HepG2 (cell line): ENCODE data around the gene ANO4. TPM values are rescaled to one million over a fixed set of nuclear protein-coding genes. Genes with fewer than 3 reads are reported as not detected.

Experiments used
- ATAC-seq: fragments of 200-7000 bp; cut with Tn5 transposase; 3 replicates; pipeline ENCODE4 v1.9.1; 2020; ENCODE audit warnings: mild to moderate bottlenecking, moderate library complexity
- BruUV-seq: library from RNA; stranded (reverse); fragments of 400-500 nt; replicated peaks from 2 replicates; lab custom pipeline; 2021; lab: Mats Ljungman, UMichigan
- CTCF ChIA-PET: fragments of 300-600 bp; formaldehyde crosslinking; extraction: SDS; loops from one replicate; lab custom pipeline; 2021; ENCODE audit warnings: low total read pairs, inconsistent platforms, low intra/inter-chr PET ratio; lab: Yijun Ruan, JAX
- POLR2A ChIA-PET: fragments of 350-600 bp; sonication (Branson Sonifier 250); formaldehyde crosslinking; loops from one replicate; lab custom pipeline; 2020; ENCODE audit warnings: antibody characterized with exemption, inconsistent platforms; lab: Yijun Ruan, JAX
- DNase-seq: peaks from one replicate; pipeline ENCODE4 v3.0.0-alpha.2; 2015; ENCODE audit warnings: low spot score
- FAIRE-seq: peaks from 3 replicates; lab custom pipeline; 2011; peaks lifted over from hg19 to GRCh38; lab: Jason Lieb, UNC
- H2AFZ ChIP-seq: one replicate; pipeline ENCODE4 v1.6.1; 2011; ENCODE audit warnings: low read length, inconsistent platforms
- H3K27ac ChIP-seq: fragments of 300-600 bp; 3 replicates; pipeline ENCODE4 v1.8.0; 2011; ENCODE audit warnings: mixed run types, mild to moderate bottlenecking, mixed read lengths, low read length, inconsistent platforms; ENCODE audit not compliant: insufficient read depth; ENCODE audit errors: extremely low read length
- H3K27me3 ChIP-seq, 2 experiments: fragments of 200-600 bp in 1 of 2; 2 replicates in 1 of 2; 3 replicates in 1 of 2; pipeline versions ENCODE4 v1.6.0 to v1.8.0; 2011; ENCODE audit warnings: low read length in 2 of 2, mild to moderate bottlenecking in 2 of 2, moderate library complexity in 2 of 2, inconsistent platforms in 1 of 2; ENCODE audit not compliant: insufficient read depth in 2 of 2, control insufficient read depth in 1 of 2
- H3K36me3 ChIP-seq, 2 experiments: fragments of 200-600 bp in 1 of 2; replicated peaks in 1 of 2; 2 replicates in 1 of 2; 3 replicates in 1 of 2; pipeline versions ENCODE4 v1.5.1 to v1.8.0; 2011; ENCODE audit warnings: low read length in 2 of 2, inconsistent platforms in 1 of 2; ENCODE audit not compliant: insufficient read depth in 2 of 2, control insufficient read depth in 1 of 2
- H3K4me1 ChIP-seq: 2 replicates; pipeline ENCODE4 v1.5.1; 2012; ENCODE audit warnings: low read length, inconsistent platforms; ENCODE audit not compliant: insufficient read depth
- H3K4me2 ChIP-seq: 2 replicates; pipeline ENCODE4 v1.6.0; 2011; ENCODE audit warnings: low read depth, low read length, inconsistent platforms
- H3K4me3 ChIP-seq, 3 experiments: fragments of 200-600 bp in 1 of 3; sonication (generic), shearing (Covaris generic) in 1 of 3; replicated peaks in 1 of 3; 2 replicates each; pipeline ENCODE4 v1.5.1; 2011 to 2016; ENCODE audit warnings: low read length in 3 of 3, inconsistent platforms in 2 of 3, low read depth in 2 of 3, mild to moderate bottlenecking in 2 of 3, control low read depth in 1 of 3, mixed read lengths in 1 of 3; ENCODE audit not compliant: insufficient read depth in 1 of 3
- H3K79me2 ChIP-seq: one replicate; pipeline ENCODE4 v1.6.1; 2011; ENCODE audit warnings: low read length, inconsistent platforms; ENCODE audit not compliant: insufficient read depth
- H3K9ac ChIP-seq: 2 replicates; pipeline ENCODE4 v1.6.0; 2011; ENCODE audit warnings: mild to moderate bottlenecking, low read depth, low read length, inconsistent platforms; ENCODE audit not compliant: insufficient read depth
- H3K9me3 ChIP-seq: 2 replicates; pipeline ENCODE4 v1.5.1; 2012; ENCODE audit warnings: mild to moderate bottlenecking, low read length
- H4K20me1 ChIP-seq: 2 replicates; pipeline ENCODE4 v1.6.0; 2011; ENCODE audit warnings: inconsistent platforms, mild to moderate bottlenecking, low read length, moderate library complexity; ENCODE audit not compliant: insufficient read depth
- CCDC6 ChIP-seq: sonication (generic); formaldehyde crosslinking; IDR thresholded peaks from 2 replicates; pipeline ENCODE4 v1.8.1; 2022; ENCODE audit warnings: mild to moderate bottlenecking, missing genetic modification reagents, moderate library complexity
- CEBPG ChIP-seq: IDR thresholded peaks from 2 replicates; pipeline ENCODE4 v1.6.1; 2016
- IRF2 ChIP-seq: IDR thresholded peaks from 2 replicates; pipeline ENCODE4 v1.6.1; 2018; ENCODE audit warnings: missing genetic modification reagents, missing compliant biosample characterization
- MAFF ChIP-seq: IDR thresholded peaks from 2 replicates; pipeline ENCODE4 v1.6.1; 2011; ENCODE audit warnings: low read depth, low read length, improper control_type of control experiment
- MAFK ChIP-seq, 2 experiments: IDR thresholded peaks in 1 of 2; conservative IDR thresholded peaks in 1 of 2; 2 replicates each; pipeline ENCODE4 v1.6.1; 2011; ENCODE audit warnings: improper control_type of control experiment in 2 of 2, low read length in 2 of 2
- SRSF9 ChIP-seq: fragments of 200-400 bp; formaldehyde crosslinking; IDR thresholded peaks from 2 replicates; pipeline ENCODE4 v1.6.1; 2018; ENCODE audit warnings: borderline replicate concordance, mild to moderate bottlenecking, low read depth, low read length; ENCODE audit not compliant: insufficient read depth, poor library complexity, severe bottlenecking
- ZFYVE20 ChIP-seq: sonication (generic); formaldehyde crosslinking; IDR thresholded peaks from 2 replicates; pipeline ENCODE4 v1.8.0; 2023; ENCODE audit warnings: low read depth, mild to moderate bottlenecking, moderate library complexity, missing genetic modification reagents, borderline replicate concordance
- ZNF607 ChIP-seq: sonication (generic); formaldehyde crosslinking; IDR thresholded peaks from 2 replicates; pipeline ENCODE4 v1.5.1; 2020; ENCODE audit warnings: missing genetic modification reagents, mild to moderate bottlenecking, borderline replicate concordance
- WGBS: methylation state at CpG from one replicate; pipeline ENCODE4 v1.1.6; 2017; ENCODE audit warnings: low lambda C conversion rate; 5-methylcytosine and 5-hydroxymethylcytosine counted together
- in situ Hi-C: cut with HindIII; loops from 2 replicates; pipeline ENCODE4 v1.10.0; 2017; ENCODE audit warnings: low pct_unique_long_range_greater_than_20kb; ENCODE audit not compliant: extremely low pct_ligation_motif_present
- intact Hi-C: fragments of 100-400 bp; cut with micrococcal nuclease; formaldehyde crosslinking; loops from one replicate; pipeline ENCODE4 v1.10.0; 2022; ENCODE audit not compliant: unreplicated experiment
- polyA plus RNA-seq, 8 experiments: library from polyadenylated mRNA; depleted of rRNA in 3 of 8; stranded (reverse) in 7 of 8; unstranded in 1 of 8; fragments of >200 nt; fragmentation: Illumina TruSeq in 4 of 8; extraction: Trizol in 4 of 8; gene quantifications; 2 replicates each; pipeline versions ENCODE4 v1.2.1 to v1.2.3, GENCODE V29; 2011 to 2016; ENCODE audit warnings: low read depth in 4 of 8, missing spikeins in 1 of 8, mixed read lengths in 1 of 8; ENCODE audit not compliant: insufficient read depth in 1 of 8
- total RNA-seq, 5 experiments: library from RNA; depleted of rRNA; stranded (reverse); fragments of >200 nt; fragmentation: Illumina TruSeq; extraction: Trizol; gene quantifications; 2 replicates each; pipeline ENCODE4 v1.2.3, GENCODE V29; 2016; ENCODE audit warnings: low read depth in 1 of 5
- TF ChIP-seq, protein P1 (sequence below): sonication (generic); formaldehyde crosslinking; IDR thresholded peaks from 2 replicates; pipeline ENCODE4 v1.8.0; 2022; ENCODE audit warnings: mild to moderate bottlenecking, missing genetic modification reagents, moderate library complexity

The ANO4 gene
- total and polyA plus RNA-seq, 2 of the 13 experiments (the other 11 are each of a cell fraction or from before 2014, with no cell fraction given), result not detected

DNA sequence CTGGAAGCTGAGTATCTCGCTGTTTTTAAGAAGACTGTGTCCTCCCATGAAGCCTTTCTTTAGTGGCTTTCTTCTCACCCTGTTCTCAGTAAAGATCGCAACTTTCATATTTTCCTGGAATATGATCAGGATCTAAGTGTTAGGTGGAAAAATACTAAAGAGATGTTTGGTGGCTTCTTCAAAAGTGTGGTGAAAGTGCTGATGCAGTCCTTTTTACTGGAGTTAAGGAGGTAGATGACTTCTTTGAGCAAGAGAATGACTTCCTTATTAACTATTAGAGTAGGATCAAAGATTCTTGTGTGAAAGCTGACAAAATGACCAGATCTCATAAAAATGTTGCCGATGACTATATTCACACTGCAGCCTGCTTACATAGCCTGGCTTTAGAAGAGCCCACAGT is 273.8 kb downstream of the ANO4 start:
- no peak overlapping the region for H3K9ac ChIP-seq
- no peaks in the 10 kb centered on the region for H3K9me3 ChIP-seq
- DNase-seq (no peak), ATAC-seq (no peak), FAIRE-seq (no peak)
- H3K27me3 ChIP-seq, result no peaks in the 10 kb centered on the region; a peak in 1 of 5 replicates
- no peaks in the 10 kb centered on the region for H3K79me2 ChIP-seq
- no peaks in the 10 kb centered on the region for H3K4me1 ChIP-seq
- TF ChIP-seq CCDC6, result no peak
- no peak for TF ChIP-seq ZFYVE20 (CRISPR knock-in tag)
- TF ChIP-seq MAFK (conservative IDR thresholded peaks at IDR 0.05 in 1 of 2, IDR thresholded peaks at IDR 0.05 in 1 of 2; ENCODE audit: low read length in 2 of 2), result peak in 1 of 2 experiments; percentile 67; a peak in 3 of 4 replicates
- TF ChIP-seq SRSF9, result no peak
- TF ChIP-seq MAFF, result peak; percentile 44; the same call in 1 of the 2 replicates
- no peaks in the 10 kb centered on the region for H3K36me3 ChIP-seq
- BruUV-seq, result no TSS peak
- ChIA-PET CTCF (no interaction called here), POLR2A (no interaction called here)
- no peak overlapping the region for H2AFZ ChIP-seq
- WGBS, result 27% methylated on average over 3 of the region's 3 CpGs
- in situ Hi-C loops, result no loop called here
- no peaks in the 10 kb centered on the region for H4K20me1 ChIP-seq
- no peak overlapping the region for H3K4me2 ChIP-seq
- intact Hi-C loops, result no loop called here
- no peak overlapping the region for H3K27ac ChIP-seq
- no peak overlapping the region for H3K4me3 ChIP-seq

DNA sequence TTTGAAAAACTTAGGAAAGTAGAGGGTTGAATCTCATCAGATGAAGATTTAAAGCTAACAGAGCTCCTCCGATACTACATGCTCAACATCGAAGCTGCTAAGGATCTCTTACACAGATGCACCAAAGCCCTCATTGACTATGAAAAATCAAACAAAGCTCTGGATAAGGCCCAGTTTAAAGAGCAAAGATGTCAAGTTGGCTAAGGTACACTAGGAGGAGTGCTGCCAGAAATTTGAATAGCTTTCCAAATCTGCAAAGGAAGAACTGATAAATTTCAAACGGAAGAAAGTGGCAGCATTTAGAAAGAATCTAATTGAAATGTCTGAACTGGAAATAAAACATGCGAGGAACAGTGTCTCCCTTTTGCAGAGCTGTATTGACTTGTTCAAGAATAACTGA is 274.3 kb downstream of the ANO4 start:
- Histone ChIP-seq H3K79me2 (no peaks in the 10 kb centered on the region), H3K9me3 (no peaks in the 10 kb centered on the region), H3K27ac (no peak overlapping the region), H3K9ac (no peak overlapping the region), H3K36me3 (no peaks in the 10 kb centered on the region), H3K27me3 (no peaks in the 10 kb centered on the region; a peak in 1 of 5 replicates), H2AFZ (no peak overlapping the region), H3K4me3 (no peak overlapping the region), H3K4me1 (no peaks in the 10 kb centered on the region), H3K4me2 (no peak overlapping the region), H4K20me1 (no peaks in the 10 kb centered on the region)
- ChIA-PET POLR2A (no interaction called here), CTCF (no interaction called here)
- no peak for FAIRE-seq
- intact Hi-C loops, result no loop called here
- in situ Hi-C loops, result no loop called here
- TF ChIP-seq ZNF607 (CRISPR knock-in tag), result no peak
- no peak for TF ChIP-seq CEBPG (CRISPR knock-in tag)
- no peak for TF ChIP-seq IRF2 (CRISPR knock-in tag)
- TF ChIP-seq, protein P1, sequence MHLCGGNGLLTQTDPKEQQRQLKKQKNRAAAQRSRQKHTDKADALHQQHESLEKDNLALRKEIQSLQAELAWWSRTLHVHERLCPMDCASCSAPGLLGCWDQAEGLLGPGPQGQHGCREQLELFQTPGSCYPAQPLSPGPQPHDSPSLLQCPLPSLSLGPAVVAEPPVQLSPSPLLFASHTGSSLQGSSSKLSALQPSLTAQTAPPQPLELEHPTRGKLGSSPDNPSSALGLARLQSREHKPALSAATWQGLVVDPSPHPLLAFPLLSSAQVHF (CRISPR knock-in tag), result no peak
- DNase-seq, result no peak
- BruUV-seq, result no TSS peak
- 40% methylated on average over 4 of the region's 4 CpGs for WGBS
- no peak for ATAC-seq
